Transverse colon (tissue), 4 donors: ENCODE results near the gene ADCY5.

Experiments used
- EP300 ChIP-seq: sonication (generic); formaldehyde crosslinking; IDR thresholded peaks from one replicate; pipeline ENCODE4 v1.6.1; 2017; ENCODE audit warnings: antibody characterized with exemption, low read depth
- POLR2AphosphoS5 ChIP-seq, 3 donors: sonication (generic); formaldehyde crosslinking; IDR thresholded peaks; one replicate each; pipeline ENCODE4 v1.6.1; 2016; ENCODE audit warnings: antibody characterized with exemption in 3 of 3
- TF ChIP-seq, protein P1 (sequence below), 5 experiments: fragments of 200-600 bp in 3 of 5; fragments of 450-650 bp in 2 of 5; sonication (generic) in 3 of 5; IDR thresholded peaks; 1 replicate in 2 of 5; 2 replicates in 3 of 5; pipeline ENCODE4 v1.5.1; 2016 to 2017; ENCODE audit warnings: antibody characterized with exemption in 5 of 5, inconsistent platforms in 3 of 5, mild to moderate bottlenecking in 2 of 5, moderate library complexity in 1 of 5

- TF ChIP-seq POLR2AphosphoS5 (IDR thresholded peaks at IDR 0.05) (no peak), EP300 (no peak)
- TF ChIP-seq, protein P1, sequence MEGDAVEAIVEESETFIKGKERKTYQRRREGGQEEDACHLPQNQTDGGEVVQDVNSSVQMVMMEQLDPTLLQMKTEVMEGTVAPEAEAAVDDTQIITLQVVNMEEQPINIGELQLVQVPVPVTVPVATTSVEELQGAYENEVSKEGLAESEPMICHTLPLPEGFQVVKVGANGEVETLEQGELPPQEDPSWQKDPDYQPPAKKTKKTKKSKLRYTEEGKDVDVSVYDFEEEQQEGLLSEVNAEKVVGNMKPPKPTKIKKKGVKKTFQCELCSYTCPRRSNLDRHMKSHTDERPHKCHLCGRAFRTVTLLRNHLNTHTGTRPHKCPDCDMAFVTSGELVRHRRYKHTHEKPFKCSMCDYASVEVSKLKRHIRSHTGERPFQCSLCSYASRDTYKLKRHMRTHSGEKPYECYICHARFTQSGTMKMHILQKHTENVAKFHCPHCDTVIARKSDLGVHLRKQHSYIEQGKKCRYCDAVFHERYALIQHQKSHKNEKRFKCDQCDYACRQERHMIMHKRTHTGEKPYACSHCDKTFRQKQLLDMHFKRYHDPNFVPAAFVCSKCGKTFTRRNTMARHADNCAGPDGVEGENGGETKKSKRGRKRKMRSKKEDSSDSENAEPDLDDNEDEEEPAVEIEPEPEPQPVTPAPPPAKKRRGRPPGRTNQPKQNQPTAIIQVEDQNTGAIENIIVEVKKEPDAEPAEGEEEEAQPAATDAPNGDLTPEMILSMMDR (IDR thresholded peaks at IDR 0.05) = no peak
Measured at GRCh38 chr3:123343296-123344174, 105.4 kb downstream of the ADCY5 start.
